Osteocyte (in vitro differentiated cells): ENCODE data around the gene AGPS. TPM values are rescaled to one million over a fixed set of nuclear protein-coding genes. Genes with fewer than 3 reads are reported as not detected.
"Not testable (repeated sequence)": the region's sequence is repeated elsewhere in the genome, so short reads cannot be mapped to it uniquely, and the experiment has no call there.

Experiments used
- DNase-seq: peaks from one replicate; pipeline ENCODE4 v3.0.0; 2021; ENCODE audit warnings: mixed read lengths; ENCODE audit not compliant: unreplicated experiment; ENCODE audit errors: extremely low spot score
- H3K27ac Mint-ChIP-seq: one replicate; pipeline ENCODE4 v1.8.0; 2021; ENCODE audit warnings: mild to moderate bottlenecking, mixed read lengths; ENCODE audit not compliant: unreplicated experiment
- H3K27me3 Mint-ChIP-seq: one replicate; pipeline ENCODE4 v1.8.0; 2021; ENCODE audit warnings: mixed read lengths; ENCODE audit not compliant: unreplicated experiment
- H3K36me3 Mint-ChIP-seq: one replicate; pipeline ENCODE4 v1.8.0; 2021; ENCODE audit warnings: mixed read lengths; ENCODE audit not compliant: unreplicated experiment
- H3K4me1 Mint-ChIP-seq: one replicate; pipeline ENCODE4 v1.8.0; 2021; ENCODE audit warnings: mixed read lengths; ENCODE audit not compliant: unreplicated experiment
- H3K4me3 Mint-ChIP-seq: one replicate; pipeline ENCODE4 v1.8.0; 2021; ENCODE audit warnings: mild to moderate bottlenecking, moderate library complexity, mixed read lengths; ENCODE audit not compliant: unreplicated experiment
- H3K9me3 Mint-ChIP-seq: one replicate; pipeline ENCODE4 v1.8.0; 2021; ENCODE audit warnings: mixed read lengths; ENCODE audit not compliant: unreplicated experiment
- CTCF ChIP-seq: fragments of 200-600 bp; sonication (generic); IDR thresholded peaks from 2 replicates; pipeline ENCODE4 v1.5.0; 2021; ENCODE audit warnings: antibody characterized with exemption, mild to moderate bottlenecking, moderate library complexity
- total RNA-seq: library from RNA; stranded (reverse); gene quantifications from 2 replicates; pipeline ENCODE4 v1.2.1, GENCODE V29; 2021

The AGPS gene
- total RNA-seq, 1 donor from 2014 or later: 38.0 TPM

- H3K9me3 Mint-ChIP-seq: no peaks in the 10 kb centered on the region
- H3K27ac Mint-ChIP-seq: no peak overlapping the region
- no peak overlapping the region for H3K4me3 Mint-ChIP-seq
- no peaks in the 10 kb centered on the region for H3K27me3 Mint-ChIP-seq
- peaks cover 1% of the 10 kb centered on the region for H3K4me1 Mint-ChIP-seq
- no peak for TF ChIP-seq CTCF
- peaks cover 17% of the 10 kb centered on the region for H3K36me3 Mint-ChIP-seq
- no peak for DNase-seq
These were observed 91.7 kb downstream of the AGPS start for GRCh38 chr2:177484180-177484795.

- H3K4me3 Mint-ChIP-seq, H3K27me3 Mint-ChIP-seq, H3K4me1 Mint-ChIP-seq, DNase-seq, H3K9me3 Mint-ChIP-seq, H3K27ac Mint-ChIP-seq: not testable (repeated sequence)
- peaks cover 12% of the 10 kb centered on the region for H3K36me3 Mint-ChIP-seq
These were observed 93.1 kb downstream of the AGPS start for GRCh38 chr2:177485657-177486056.

GRCh38 chr2:177489719-177490301, 97.2 kb downstream of the AGPS start:
- Mint-ChIP-seq H3K4me1 (no peaks in the 10 kb centered on the region), H3K4me3 (no peak overlapping the region), H3K27me3 (no peaks in the 10 kb centered on the region), H3K27ac (no peak overlapping the region), H3K36me3 (peaks cover 16% of the 10 kb centered on the region), H3K9me3 (no peaks in the 10 kb centered on the region)
- TF ChIP-seq CTCF: peak; percentile 66
- no peak for DNase-seq

GRCh38 chr2:177495945-177496344, 103.4 kb downstream of the AGPS start:
- no peaks in the 10 kb centered on the region for H3K27me3 Mint-ChIP-seq
- no peak for TF ChIP-seq CTCF
- no peaks in the 10 kb centered on the region for H3K9me3 Mint-ChIP-seq
- peaks cover 8% of the 10 kb centered on the region for H3K4me1 Mint-ChIP-seq
- no peak overlapping the region for H3K4me3 Mint-ChIP-seq
- peaks cover 14% of the 10 kb centered on the region for H3K36me3 Mint-ChIP-seq
- no peak for DNase-seq
- H3K27ac Mint-ChIP-seq: no peak overlapping the region

GRCh38 chr2:177496921-177497320, 104.3 kb downstream of the AGPS start:
- peaks cover 14% of the 10 kb centered on the region for H3K36me3 Mint-ChIP-seq
- no peak overlapping the region for H3K27ac Mint-ChIP-seq
- no peaks in the 10 kb centered on the region for H3K9me3 Mint-ChIP-seq
- peaks cover 8% of the 10 kb centered on the region for H3K4me1 Mint-ChIP-seq
- DNase-seq: no peak
- no peaks in the 10 kb centered on the region for H3K27me3 Mint-ChIP-seq
- TF ChIP-seq CTCF: no peak
- H3K4me3 Mint-ChIP-seq: no peak overlapping the region
